PFSK-1 (cell line): ENCODE results near the gene IDUA.

Experiments
- FOXP2 ChIP-seq: optimal IDR thresholded peaks from 2 replicates; pipeline ENCODE3; 2011; ENCODE audit warnings: borderline replicate concordance, control low read depth, inconsistent platforms; ENCODE audit not compliant: insufficient read depth; ENCODE audit errors: extremely low read length, extremely low read depth
- POLR2AphosphoS5 ChIP-seq: IDR thresholded peaks from 2 replicates; pipeline ENCODE4 v1.6.1; 2012; ENCODE audit warnings: low read depth, mild to moderate bottlenecking, control low read depth, low read length, moderate library complexity
- REST ChIP-seq, 2 experiments: IDR thresholded peaks; 2 replicates each; pipeline versions ENCODE4 v1.6.1 to v1.8.0; 2011 to 2012; ENCODE audit warnings: low read depth in 2 of 2, low read length in 2 of 2, control low read depth in 1 of 2, inconsistent platforms in 1 of 2, mild to moderate bottlenecking in 1 of 2, moderate library complexity in 1 of 2; ENCODE audit not compliant: insufficient read depth in 1 of 2
- SIN3A ChIP-seq: IDR thresholded peaks from 2 replicates; pipeline ENCODE4 v1.6.1; 2012; ENCODE audit warnings: mild to moderate bottlenecking, low read length, moderate library complexity, borderline replicate concordance; ENCODE audit not compliant: insufficient read depth
- TAF1 ChIP-seq: IDR thresholded peaks from 2 replicates; pipeline ENCODE4 v1.6.1; 2012; ENCODE audit warnings: low read length, control low read depth, borderline replicate concordance; ENCODE audit not compliant: insufficient read depth

IDUA gene

GRCh38 chr4:965766-966134, 21.1 kb upstream of the IDUA start:
- no peak for TF ChIP-seq POLR2AphosphoS5
- TF ChIP-seq FOXP2: no peak
- no peak for TF ChIP-seq REST (IDR thresholded peaks at IDR 0.05; ENCODE audit: insufficient read depth in 1 of 2, low read depth in 2 of 2, low read length in 2 of 2)
- no peak for TF ChIP-seq SIN3A
- no peak for TF ChIP-seq TAF1

- TF ChIP-seq POLR2AphosphoS5 (no peak), TAF1 (no peak), SIN3A (no peak), REST (IDR thresholded peaks at IDR 0.05; ENCODE audit: insufficient read depth in 1 of 2, low read depth in 2 of 2, low read length in 2 of 2) (no peak), FOXP2 (no peak)
These were observed 20.4 kb upstream of the IDUA start for GRCh38 chr4:966266-967112.

- TF ChIP-seq REST (IDR thresholded peaks at IDR 0.05; ENCODE audit: insufficient read depth in 1 of 2, low read depth in 2 of 2, low read length in 2 of 2) (no peak), TAF1 (no peak), SIN3A (no peak), POLR2AphosphoS5 (no peak), FOXP2 (no peak)
These were observed 19.4 kb upstream of the IDUA start for GRCh38 chr4:967113-968104.

DNA sequence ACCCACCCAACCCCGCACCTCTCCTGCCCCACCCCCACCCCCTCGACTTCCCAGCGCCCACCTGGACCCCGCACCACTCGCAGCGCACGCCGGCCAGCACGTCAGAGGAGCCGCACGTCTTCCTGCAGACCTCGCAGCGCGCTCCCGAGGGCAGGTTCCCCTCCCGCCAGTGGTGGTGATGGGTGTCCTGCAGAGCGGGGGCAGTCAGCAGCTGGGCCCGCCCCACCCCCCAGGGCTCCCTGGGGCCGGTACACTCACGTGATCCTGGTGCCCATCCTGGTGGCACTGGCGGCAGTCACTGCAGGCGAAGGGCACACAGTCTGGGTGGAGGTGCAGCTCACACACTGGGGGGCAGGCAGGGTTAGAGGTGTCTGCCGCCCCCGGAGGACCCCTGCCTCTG, 18.6 kb upstream of the IDUA start:
- TF ChIP-seq REST (IDR thresholded peaks at IDR 0.05; ENCODE audit: insufficient read depth in 1 of 2, low read depth in 2 of 2, low read length in 2 of 2): no peak
